CD14-positive monocyte (primary cell): Measurements from ENCODE around the gene RAB3GAP2. TPM values are rescaled to one million over a fixed set of nuclear protein-coding genes. Genes with fewer than 3 reads are reported as not detected.

Experiments used
- DNase-seq, 3 donors: peaks; one replicate each; pipeline ENCODE4 v3.0.0-alpha.2; 2011 to 2022
- H2AFZ ChIP-seq: 2 replicates; pipeline ENCODE4 v1.6.0; 2012; ENCODE audit warnings: mild to moderate bottlenecking, low read depth, low read length, inconsistent platforms; ENCODE audit not compliant: insufficient read depth, poor library complexity, severe bottlenecking
- H3K27ac ChIP-seq, 2 donors: 1 replicate in 1 of 2; 2 replicates in 1 of 2; pipeline ENCODE4 v1.5.1; 2012 to 2013; ENCODE audit warnings: low read length in 2 of 2, control low read depth in 1 of 2, inconsistent platforms in 1 of 2, low read depth in 1 of 2, mild to moderate bottlenecking in 1 of 2
- H3K27me3 ChIP-seq, 2 donors: one replicate each; pipeline versions ENCODE4 v1.6.0 to v1.6.1; 2011 to 2013; ENCODE audit warnings: low read length in 2 of 2; ENCODE audit not compliant: control insufficient read depth in 2 of 2, insufficient read depth in 2 of 2
- H3K36me3 ChIP-seq, 2 donors: replicated peaks in 1 of 2; 1 replicate in 1 of 2; 2 replicates in 1 of 2; pipeline versions ENCODE4 v1.5.1 to v1.6.1; 2012 to 2013; ENCODE audit warnings: low read length in 2 of 2, control low read depth in 1 of 2, inconsistent platforms in 1 of 2, mild to moderate bottlenecking in 1 of 2; ENCODE audit not compliant: insufficient read depth in 2 of 2, control insufficient read depth in 1 of 2
- H3K4me1 ChIP-seq, 2 donors: 1 replicate in 1 of 2; 2 replicates in 1 of 2; pipeline versions ENCODE4 v1.5.1 to v1.6.1; 2012 to 2013; ENCODE audit warnings: low read length in 2 of 2, control low read depth in 1 of 2, inconsistent platforms in 1 of 2, mild to moderate bottlenecking in 1 of 2, moderate library complexity in 1 of 2; ENCODE audit not compliant: insufficient read depth in 2 of 2, control insufficient read depth in 1 of 2
- H3K4me2 ChIP-seq: replicated peaks from 2 replicates; pipeline ENCODE3; 2012; ENCODE audit warnings: low read length, moderate library complexity, mild to moderate bottlenecking; ENCODE audit not compliant: poor library complexity, severe bottlenecking; ENCODE audit errors: extremely low read depth
- H3K4me3 ChIP-seq, 3 experiments: fragments of 200-600 bp in 1 of 3; sonication (generic) in 1 of 3; replicated peaks in 1 of 3; 1 replicate in 2 of 3; 2 replicates in 1 of 3; pipeline ENCODE4 v1.5.1; 2011 to 2013; ENCODE audit warnings: low read length in 3 of 3, mild to moderate bottlenecking in 3 of 3, control low read depth in 2 of 3, low read depth in 2 of 3, inconsistent platforms in 1 of 3, moderate library complexity in 1 of 3
- H3K79me2 ChIP-seq: 2 replicates; pipeline ENCODE4 v1.6.0; 2012; ENCODE audit warnings: mild to moderate bottlenecking, control low read depth, inconsistent platforms, low read length, moderate library complexity; ENCODE audit not compliant: insufficient read depth
- H3K9ac ChIP-seq: 2 replicates; pipeline ENCODE4 v1.6.0; 2017; ENCODE audit warnings: low read length, mild to moderate bottlenecking; ENCODE audit not compliant: insufficient read depth, poor library complexity, severe bottlenecking
- H3K9me3 ChIP-seq, 2 donors: replicated peaks in 1 of 2; 1 replicate in 1 of 2; 2 replicates in 1 of 2; pipeline versions ENCODE4 v1.5.1 to v1.6.1; 2012 to 2013; ENCODE audit warnings: low read length in 2 of 2, control low read depth in 1 of 2; ENCODE audit not compliant: control insufficient read depth in 1 of 2, insufficient read depth in 1 of 2
- H4K20me1 ChIP-seq: 2 replicates; pipeline ENCODE4 v1.6.0; 2012; ENCODE audit warnings: mild to moderate bottlenecking, low read length, control low read depth, moderate library complexity; ENCODE audit not compliant: insufficient read depth
- H3K27ac Mint-ChIP-seq, 7 donors: one replicate each; pipeline ENCODE4 v1.8.0; 2020; ENCODE audit warnings: mild to moderate bottlenecking in 7 of 7, mixed read lengths in 7 of 7, moderate library complexity in 6 of 7, inconsistent platforms in 2 of 7
- H3K27me3 Mint-ChIP-seq, 3 donors: one replicate each; pipeline ENCODE4 v1.8.0; 2021 to 2022; ENCODE audit warnings: low read depth in 3 of 3, mild to moderate bottlenecking in 3 of 3, mixed read lengths in 3 of 3, moderate library complexity in 3 of 3, inconsistent platforms in 1 of 3
- H3K36me3 Mint-ChIP-seq, 2 donors: one replicate each; pipeline ENCODE4 v1.8.0; 2020; ENCODE audit warnings: mixed read lengths in 2 of 2, inconsistent platforms in 1 of 2, mild to moderate bottlenecking in 1 of 2
- H3K4me1 Mint-ChIP-seq: one replicate; pipeline ENCODE4 v1.8.0; 2020; ENCODE audit warnings: mild to moderate bottlenecking, mixed read lengths
- H3K4me3 Mint-ChIP-seq, 2 donors: one replicate each; pipeline ENCODE4 v1.8.0; 2020; ENCODE audit warnings: mild to moderate bottlenecking in 2 of 2, mixed read lengths in 2 of 2, moderate library complexity in 1 of 2
- H3K9me3 Mint-ChIP-seq, 7 donors: one replicate each; pipeline ENCODE4 v1.8.0; 2020 to 2022; ENCODE audit warnings: mixed read lengths in 7 of 7, mild to moderate bottlenecking in 6 of 7, moderate library complexity in 6 of 7, inconsistent platforms in 2 of 7
- WGBS: methylation state at CpG from one replicate; pipeline ENCODE4 v1.1.5; 2013; ENCODE audit warnings: missing lambda C conversion rate; ENCODE audit not compliant: insufficient coverage; 5-methylcytosine and 5-hydroxymethylcytosine counted together
- intact Hi-C, 2 donors: fragments of 100-400 bp; cut with micrococcal nuclease; formaldehyde crosslinking; loops; one replicate each; pipeline versions ENCODE4 v1.15.0 to v1.15.1; 2023
- polyA plus RNA-seq, 3 donors: library from polyadenylated mRNA; depleted of rRNA in 1 of 3; unstranded in 2 of 3; stranded (reverse) in 1 of 3; fragments of 300-500 nt in 2 of 3; fragments of >200 nt in 1 of 3; fragmentation: Illumina TruSeq in 2 of 3; gene quantifications; 1 replicate in 2 of 3; 2 replicates in 1 of 3; pipeline ENCODE4 v1.2.3, GENCODE V29; 2012 to 2021
- TF ChIP-seq, protein P1 (sequence below): fragments of 200-600 bp; IDR thresholded peaks from one replicate; pipeline ENCODE4 v1.8.0; 2022; ENCODE audit warnings: antibody characterized with exemption, mild to moderate bottlenecking

RAB3GAP2 gene
- polyA plus RNA-seq, 3 donors: 9.8 to 12.1 (median 11.6) TPM

DNA sequence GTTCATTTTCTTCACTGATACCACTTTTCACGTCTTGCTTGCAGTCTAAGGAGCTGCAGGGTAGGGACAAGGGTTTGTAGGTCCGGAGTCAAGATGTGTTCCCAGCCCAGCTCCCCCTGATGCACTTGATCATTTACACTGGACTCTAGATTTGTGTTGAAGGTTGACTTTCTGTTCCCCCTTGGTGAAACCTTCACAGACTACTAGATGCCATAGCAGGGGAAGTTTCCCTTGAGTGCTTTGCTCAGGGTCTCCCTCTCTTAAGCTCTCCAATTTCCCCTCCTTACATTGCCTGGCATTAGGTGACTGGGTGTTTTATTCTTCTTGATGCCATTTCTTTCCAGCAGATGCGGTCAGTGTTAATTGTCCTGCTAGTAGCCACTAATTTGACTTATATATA, 8.0 kb upstream of the RAB3GAP2 start:
- H4K20me1 ChIP-seq: no peaks in the 10 kb centered on the region
- H3K9ac ChIP-seq: no peak overlapping the region
- H3K27ac ChIP-seq: no peak overlapping the region
- H2AFZ ChIP-seq: no peak overlapping the region
- intact Hi-C loops: no loop called here
- H3K36me3 ChIP-seq: no peaks in the 10 kb centered on the region
- no peak overlapping the region for H3K4me3 ChIP-seq
- H3K27me3 ChIP-seq: no peaks in the 10 kb centered on the region
- H3K9me3 Mint-ChIP-seq: peaks cover 0 to 2% (median 0%) of the 10 kb centered on the region in 7 donors
- no peak for DNase-seq
- H3K9me3 ChIP-seq: no peaks in the 10 kb centered on the region
- no peaks in the 10 kb centered on the region for H3K36me3 Mint-ChIP-seq
- H3K4me2 ChIP-seq: no peak overlapping the region
- TF ChIP-seq, protein P1, sequence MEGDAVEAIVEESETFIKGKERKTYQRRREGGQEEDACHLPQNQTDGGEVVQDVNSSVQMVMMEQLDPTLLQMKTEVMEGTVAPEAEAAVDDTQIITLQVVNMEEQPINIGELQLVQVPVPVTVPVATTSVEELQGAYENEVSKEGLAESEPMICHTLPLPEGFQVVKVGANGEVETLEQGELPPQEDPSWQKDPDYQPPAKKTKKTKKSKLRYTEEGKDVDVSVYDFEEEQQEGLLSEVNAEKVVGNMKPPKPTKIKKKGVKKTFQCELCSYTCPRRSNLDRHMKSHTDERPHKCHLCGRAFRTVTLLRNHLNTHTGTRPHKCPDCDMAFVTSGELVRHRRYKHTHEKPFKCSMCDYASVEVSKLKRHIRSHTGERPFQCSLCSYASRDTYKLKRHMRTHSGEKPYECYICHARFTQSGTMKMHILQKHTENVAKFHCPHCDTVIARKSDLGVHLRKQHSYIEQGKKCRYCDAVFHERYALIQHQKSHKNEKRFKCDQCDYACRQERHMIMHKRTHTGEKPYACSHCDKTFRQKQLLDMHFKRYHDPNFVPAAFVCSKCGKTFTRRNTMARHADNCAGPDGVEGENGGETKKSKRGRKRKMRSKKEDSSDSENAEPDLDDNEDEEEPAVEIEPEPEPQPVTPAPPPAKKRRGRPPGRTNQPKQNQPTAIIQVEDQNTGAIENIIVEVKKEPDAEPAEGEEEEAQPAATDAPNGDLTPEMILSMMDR: no peak
- no peaks in the 10 kb centered on the region for H3K4me1 ChIP-seq
- no peak overlapping the region for H3K4me3 Mint-ChIP-seq
- H3K27me3 Mint-ChIP-seq: peaks cover 0 to 2% (median 0%) of the 10 kb centered on the region in 3 donors
- no peaks in the 10 kb centered on the region for H3K4me1 Mint-ChIP-seq
- no peak overlapping the region for H3K27ac Mint-ChIP-seq
- no peaks in the 10 kb centered on the region for H3K79me2 ChIP-seq
- 86% methylated on average over 2 of the region's 3 CpGs for WGBS

DNA sequence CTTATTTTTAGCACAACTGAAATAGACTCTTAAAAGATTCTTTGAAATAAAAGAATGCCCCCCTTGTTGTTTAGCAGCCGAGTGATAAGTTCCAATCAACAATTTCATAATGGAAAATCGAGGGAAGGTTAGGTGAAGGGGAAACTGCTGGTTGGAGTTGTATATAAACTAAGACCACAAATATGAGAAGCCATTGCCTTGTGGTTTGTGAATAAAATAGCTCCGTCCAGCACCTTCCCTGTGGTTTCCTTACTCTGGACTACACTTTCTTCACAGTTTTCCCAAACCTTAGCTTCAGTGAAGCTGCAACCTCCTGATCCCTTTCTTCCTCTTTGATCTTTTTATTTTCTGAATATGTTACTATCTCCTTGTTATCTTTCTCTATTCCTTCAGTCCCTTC, 6.7 kb upstream of the RAB3GAP2 start:
- Histone ChIP-seq H3K9ac (no peak overlapping the region), H3K36me3 (no peaks in the 10 kb centered on the region), H3K27me3 (no peaks in the 10 kb centered on the region), H2AFZ (no peak overlapping the region), H3K4me2 (no peak overlapping the region), H3K9me3 (no peaks in the 10 kb centered on the region), H3K4me3 (no peak overlapping the region), H3K4me1 (peaks cover 10 to 12% of the 10 kb centered on the region in 2 donors), H3K79me2 (no peaks in the 10 kb centered on the region), H3K27ac (no peak overlapping the region), H4K20me1 (no peaks in the 10 kb centered on the region)
- peaks cover 10% of the 10 kb centered on the region for H3K4me1 Mint-ChIP-seq
- H3K36me3 Mint-ChIP-seq: no peaks in the 10 kb centered on the region
- WGBS: no CpG with 5 or more reads among the region's 3 CpGs
- intact Hi-C loops: no loop called here
- TF ChIP-seq, protein P1: no peak
- peaks cover 0 to 3% (median 0%) of the 10 kb centered on the region in 3 donors for H3K27me3 Mint-ChIP-seq
- no peak for DNase-seq
- H3K4me3 Mint-ChIP-seq: no peak overlapping the region
- no peak overlapping the region for H3K27ac Mint-ChIP-seq
- peaks cover 0 to 2% (median 0%) of the 10 kb centered on the region in 7 donors for H3K9me3 Mint-ChIP-seq
